Measurements from ENCODE around the gene PPP1R1C.
"Not testable (repeated sequence)": the region's sequence is repeated elsewhere in the genome, so short reads cannot be mapped to it uniquely, and the experiment has no call there.

PPP1R1C gene, protein sequence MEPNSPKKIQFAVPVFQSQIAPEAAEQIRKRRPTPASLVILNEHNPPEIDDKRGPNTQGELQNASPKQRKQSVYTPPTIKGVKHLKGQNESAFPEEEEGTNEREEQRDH

GRCh38 chr2:181985632-181986205 is at the start of gene PPP1R1C:
PPP1R1C (plus strand) TSS chr2:181985853; CDS start chr2:181986111, 258 bp downstream.
- DNase-seq = no peak
- in situ Hi-C loops (cut with HindIII; ENCODE audit: low pct_ligation_motif_present, low pct_unique_long_range_greater_than_20kb, low sequenced_read_pairs) = no loop called here

- in situ Hi-C loops (cut with HindIII; ENCODE audit: low pct_ligation_motif_present, low pct_unique_long_range_greater_than_20kb, low sequenced_read_pairs) = no loop called here
- DNase-seq = peak; percentile 51
Observed at GRCh38 chr2:181937473-181937872, 48.2 kb upstream of the PPP1R1C start.

DNA sequence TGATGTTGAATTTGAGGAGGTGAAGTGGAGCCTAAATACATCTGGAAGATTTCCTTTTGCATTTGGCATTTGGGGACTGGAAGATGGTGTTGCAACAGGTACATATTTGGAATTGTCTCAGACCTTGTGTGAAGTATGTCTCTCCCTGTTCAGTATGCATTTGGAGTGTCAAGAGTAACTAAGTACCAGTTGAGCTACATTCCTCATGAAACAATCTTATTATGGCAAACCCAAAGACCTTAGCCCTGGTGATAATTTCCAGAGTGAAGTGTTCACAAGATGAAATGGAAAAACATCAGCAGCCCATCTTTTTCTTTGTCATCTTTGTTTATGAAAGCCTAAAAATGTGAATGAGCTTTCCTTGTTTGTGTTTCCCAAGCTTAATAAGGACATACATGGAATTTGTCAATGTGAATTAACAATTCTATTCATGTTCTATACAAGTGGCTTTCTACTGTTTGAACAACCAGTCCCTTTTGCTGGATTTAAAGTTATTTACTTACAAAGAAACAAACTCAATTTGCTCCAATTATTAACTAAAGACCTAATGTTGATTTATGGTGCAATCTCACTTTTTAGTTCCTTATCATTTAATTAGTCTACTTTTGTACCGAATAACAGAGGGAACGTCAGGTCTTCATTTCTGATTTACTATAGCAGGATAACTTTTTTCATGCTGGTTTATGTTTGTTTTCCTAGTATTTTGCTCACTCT is 42.1 kb upstream of the PPP1R1C start:
- DNase-seq = no peak
- in situ Hi-C loops (cut with HindIII; ENCODE audit: low pct_ligation_motif_present, low pct_unique_long_range_greater_than_20kb, low sequenced_read_pairs) = no loop called here

- DNase-seq = no peak
- in situ Hi-C loops (cut with HindIII; ENCODE audit: low pct_ligation_motif_present, low pct_unique_long_range_greater_than_20kb, low sequenced_read_pairs) = no loop called here
Observed at GRCh38 chr2:181944164-181944913, 41.3 kb upstream of the PPP1R1C start.

- in situ Hi-C loops (cut with HindIII; ENCODE audit: low pct_ligation_motif_present, low pct_unique_long_range_greater_than_20kb, low sequenced_read_pairs) = no loop called here
- DNase-seq = no peak
Observed at GRCh38 chr2:181944914-181945291, 40.8 kb upstream of the PPP1R1C start.

DNA sequence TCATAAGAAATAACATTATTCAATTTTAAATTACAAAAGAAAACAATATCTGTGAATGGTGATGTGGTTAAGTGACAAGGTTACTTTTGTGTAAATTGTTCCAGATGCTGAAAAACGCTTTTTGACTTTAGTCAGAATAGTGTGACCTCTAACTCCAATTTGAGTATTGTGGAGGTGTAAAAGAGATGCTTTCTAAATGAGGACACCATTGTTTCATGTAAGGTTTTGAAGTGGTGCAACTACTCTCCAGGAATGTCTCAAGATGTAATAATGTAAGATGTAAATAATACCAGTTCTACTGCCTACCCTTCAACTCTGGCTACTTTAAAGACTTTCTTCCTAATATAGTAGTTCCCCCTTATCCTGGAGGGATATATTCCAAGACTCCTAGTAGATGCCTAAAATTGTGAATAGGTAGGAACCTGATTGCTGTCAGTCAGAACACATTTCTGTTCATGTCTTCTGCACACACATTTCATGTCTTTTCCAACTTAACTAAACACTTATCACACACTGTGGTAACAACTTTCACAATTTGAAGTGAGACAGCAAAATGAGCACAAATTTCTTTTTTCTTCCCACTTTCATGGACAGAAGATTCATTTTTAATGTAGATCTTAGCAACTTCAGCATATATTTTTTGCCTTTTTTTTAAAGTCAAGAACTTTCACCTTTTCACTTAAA is 39.1 kb upstream of the PPP1R1C start:
- no peak for DNase-seq

DNA sequence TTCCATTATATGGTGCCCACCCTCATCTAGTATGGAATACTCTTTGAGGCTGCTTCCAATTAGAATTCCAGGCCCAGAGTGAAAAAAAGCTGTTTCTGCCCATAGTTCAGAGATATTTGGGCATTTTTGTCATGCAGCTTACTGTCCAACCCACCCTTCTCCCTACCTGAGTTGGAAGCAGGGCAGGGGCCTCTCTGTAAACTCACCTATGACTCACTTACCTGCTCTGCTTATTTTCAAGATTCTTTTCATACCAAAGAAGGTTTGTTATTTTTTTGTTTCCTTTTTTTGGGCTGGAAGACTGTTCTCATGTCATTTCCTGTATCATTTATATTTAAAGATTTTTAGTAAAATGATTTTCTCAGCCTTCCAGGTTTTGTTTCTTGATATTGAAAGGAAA is 38.4 kb upstream of the PPP1R1C start:
- in situ Hi-C loops (cut with HindIII; ENCODE audit: low pct_ligation_motif_present, low pct_unique_long_range_greater_than_20kb, low sequenced_read_pairs) = no loop called here
- DNase-seq = no peak

More for the DNA sequence above, 39.1 kb upstream of the PPP1R1C start:
- in situ Hi-C loops (cut with HindIII; ENCODE audit: low pct_ligation_motif_present, low pct_unique_long_range_greater_than_20kb, low sequenced_read_pairs) = no loop called here

DNA sequence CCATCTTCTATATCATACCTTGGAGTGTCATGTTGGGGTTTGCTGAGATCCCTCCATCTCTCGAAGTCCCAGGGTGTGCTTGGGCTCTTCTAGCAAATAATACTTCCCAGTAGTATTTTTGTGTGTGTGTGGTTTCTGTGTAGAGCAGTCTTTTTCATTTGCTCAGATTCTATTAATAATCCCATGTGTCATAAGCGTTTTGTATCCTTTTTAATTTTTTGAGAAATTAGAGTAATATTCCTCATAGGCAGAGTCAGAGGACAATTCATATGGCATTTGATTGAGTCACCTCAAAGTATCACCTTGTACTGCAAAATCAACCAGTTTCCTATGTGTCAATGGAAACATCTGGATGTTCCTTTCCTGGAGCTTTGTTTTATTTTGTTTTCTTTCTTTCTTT is 37.4 kb upstream of the PPP1R1C start:
- in situ Hi-C loops (cut with HindIII; ENCODE audit: low pct_ligation_motif_present, low pct_unique_long_range_greater_than_20kb, low sequenced_read_pairs) = no loop called here
- no peak for DNase-seq

- in situ Hi-C loops (cut with HindIII; ENCODE audit: low pct_ligation_motif_present, low pct_unique_long_range_greater_than_20kb, low sequenced_read_pairs) = no loop called here
- DNase-seq = no peak
Observed at GRCh38 chr2:181949047-181949446, 36.6 kb upstream of the PPP1R1C start.

DNA sequence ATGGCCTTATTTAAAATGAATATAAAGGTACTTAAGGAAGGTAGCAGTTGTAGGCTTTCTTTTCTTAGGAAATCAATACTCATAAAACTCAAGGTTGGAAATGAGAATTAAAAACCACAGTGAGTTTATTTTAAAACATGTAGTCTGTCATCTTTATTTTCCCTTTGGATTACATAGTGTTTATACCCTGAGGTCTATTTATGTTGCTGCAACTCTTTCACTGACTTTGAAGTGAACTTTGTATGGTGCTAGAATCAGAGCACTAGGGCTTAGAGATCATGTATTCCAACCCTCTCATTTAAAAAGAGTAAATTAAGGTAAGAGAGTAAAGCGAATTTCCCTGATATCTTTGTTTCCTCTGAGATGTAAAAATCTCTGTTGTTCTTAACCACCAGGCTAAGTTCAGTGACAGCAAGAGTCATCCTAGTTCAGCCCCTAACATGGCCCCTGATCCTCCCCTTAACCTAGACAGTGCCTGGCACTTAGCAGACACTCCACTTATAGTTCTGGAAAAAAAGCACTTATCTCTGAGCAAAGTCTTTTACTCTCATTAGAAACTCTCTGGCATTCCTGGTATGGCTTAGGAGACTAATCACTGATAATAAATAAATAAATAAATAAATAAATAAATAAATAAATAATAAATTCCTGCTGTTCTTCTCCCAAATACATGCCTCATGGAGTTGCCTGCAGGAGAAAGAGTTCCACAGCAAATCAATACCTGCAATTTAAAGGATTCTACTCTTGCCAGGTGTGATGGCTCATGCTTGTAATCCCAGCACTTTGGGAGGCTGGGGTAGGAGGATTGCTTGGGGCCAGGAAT is 33.0 kb upstream of the PPP1R1C start:
- no peak for DNase-seq

GRCh38 chr2:181953881-181954537 is 31.6 kb upstream of the PPP1R1C start:
- DNase-seq = peak; percentile 81
- in situ Hi-C loops (cut with HindIII; ENCODE audit: low pct_ligation_motif_present, low pct_unique_long_range_greater_than_20kb, low sequenced_read_pairs) = no loop called here

More for the DNA sequence above, 33.0 kb upstream of the PPP1R1C start:
- in situ Hi-C loops (cut with HindIII; ENCODE audit: low pct_ligation_motif_present, low pct_unique_long_range_greater_than_20kb, low sequenced_read_pairs) = no loop called here

DNA sequence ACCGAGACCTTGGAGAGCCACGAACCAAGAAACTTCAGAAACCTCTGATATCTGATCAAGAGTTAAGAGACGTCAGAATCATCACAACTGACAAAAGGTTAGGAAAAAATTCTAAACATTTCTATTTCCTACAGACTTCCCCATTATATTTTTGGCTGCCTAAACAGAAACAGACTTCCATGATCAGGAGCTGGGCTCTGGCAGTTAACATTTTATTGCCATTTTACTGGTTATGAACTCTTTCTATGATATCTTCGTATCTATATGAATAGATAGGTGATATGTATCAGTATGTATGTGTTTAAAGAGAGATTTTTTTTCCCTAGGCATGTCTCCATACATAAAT is 31.1 kb upstream of the PPP1R1C start:
- no peak for DNase-seq
- in situ Hi-C loops (cut with HindIII; ENCODE audit: low pct_ligation_motif_present, low pct_unique_long_range_greater_than_20kb, low sequenced_read_pairs) = no loop called here

DNA sequence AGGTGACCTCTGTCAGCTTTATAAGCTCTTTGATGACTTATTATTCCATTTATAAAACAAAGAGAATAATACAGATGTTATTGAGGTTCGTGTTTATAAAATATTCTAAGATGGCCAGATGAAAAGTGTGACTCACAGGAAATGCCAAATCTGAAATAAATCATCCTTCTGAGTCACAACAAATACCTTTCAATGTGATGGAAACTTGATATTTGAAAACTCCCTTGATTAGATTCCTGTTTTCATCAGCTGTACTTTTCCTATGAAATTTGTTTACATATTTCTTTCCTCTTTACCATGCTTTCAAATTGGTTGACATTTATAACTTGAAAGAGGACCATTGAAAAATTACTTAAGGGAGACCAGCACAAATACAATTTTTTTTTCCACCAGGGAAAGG is 30.6 kb upstream of the PPP1R1C start:
- in situ Hi-C loops (cut with HindIII; ENCODE audit: low pct_ligation_motif_present, low pct_unique_long_range_greater_than_20kb, low sequenced_read_pairs) = no loop called here
- peak; percentile 51 for DNase-seq

DNA sequence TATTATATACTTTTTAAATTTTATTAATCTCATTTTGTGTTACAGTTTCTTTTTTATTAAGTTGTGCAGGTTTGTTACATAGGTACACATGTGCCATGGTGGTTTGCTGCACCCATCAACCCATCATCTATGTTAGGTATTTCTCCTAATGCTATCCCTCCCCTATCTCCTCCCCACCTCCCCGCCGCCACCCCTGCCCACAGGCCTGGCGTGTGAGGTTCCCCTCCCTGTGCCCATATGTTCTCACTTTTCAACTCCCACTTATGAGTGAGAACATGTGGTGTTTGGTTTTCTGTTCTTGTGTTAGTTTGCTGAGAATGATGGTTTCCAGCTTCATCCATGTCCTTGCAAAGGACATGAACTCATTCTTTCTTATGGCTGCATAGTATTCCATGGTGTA is 29.8 kb upstream of the PPP1R1C start:
- in situ Hi-C loops (cut with HindIII; ENCODE audit: low pct_ligation_motif_present, low pct_unique_long_range_greater_than_20kb, low sequenced_read_pairs); DNase-seq: not testable (repeated sequence)

DNA sequence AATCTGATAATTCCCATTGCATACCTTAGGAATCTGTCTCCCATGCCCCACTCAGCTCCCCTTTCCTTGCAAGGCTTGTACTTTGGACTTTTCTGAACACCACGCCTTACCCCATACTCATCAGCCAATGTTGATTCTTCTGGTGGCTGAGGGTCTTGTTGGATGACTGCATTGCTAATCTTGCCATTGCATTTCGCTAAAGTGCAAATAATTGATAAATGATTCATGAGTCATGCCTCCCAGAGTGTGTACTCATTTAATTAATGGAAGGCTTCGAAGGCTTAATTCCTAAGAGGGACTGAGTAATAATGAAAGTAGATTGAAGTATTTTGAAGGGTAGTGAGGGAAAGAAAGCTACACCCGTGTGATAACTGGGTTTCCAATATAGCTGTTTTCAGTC is 28.0 kb upstream of the PPP1R1C start:
- in situ Hi-C loops (cut with HindIII; ENCODE audit: low pct_ligation_motif_present, low pct_unique_long_range_greater_than_20kb, low sequenced_read_pairs) = no loop called here
- no peak for DNase-seq

DNA sequence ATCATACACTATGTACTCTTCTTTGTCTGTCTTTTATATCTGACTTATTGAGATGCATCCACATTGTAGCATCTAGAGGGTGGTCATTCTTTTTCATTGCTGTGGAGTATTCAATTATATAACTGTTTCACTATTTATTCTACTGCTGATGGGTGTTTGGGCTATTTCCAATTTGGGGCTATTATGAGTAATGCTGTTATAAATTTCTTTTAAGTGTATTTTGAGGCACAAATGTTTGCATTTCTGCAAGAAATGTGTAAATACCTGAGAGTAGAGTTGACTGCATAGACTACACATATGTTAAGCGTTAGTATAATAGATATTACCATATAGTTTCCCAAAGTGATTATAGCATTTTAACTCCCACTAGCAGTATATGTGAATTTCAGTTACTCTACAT is 26.9 kb upstream of the PPP1R1C start:
- in situ Hi-C loops (cut with HindIII; ENCODE audit: low pct_ligation_motif_present, low pct_unique_long_range_greater_than_20kb, low sequenced_read_pairs) = no loop called here
- DNase-seq = no peak

DNA sequence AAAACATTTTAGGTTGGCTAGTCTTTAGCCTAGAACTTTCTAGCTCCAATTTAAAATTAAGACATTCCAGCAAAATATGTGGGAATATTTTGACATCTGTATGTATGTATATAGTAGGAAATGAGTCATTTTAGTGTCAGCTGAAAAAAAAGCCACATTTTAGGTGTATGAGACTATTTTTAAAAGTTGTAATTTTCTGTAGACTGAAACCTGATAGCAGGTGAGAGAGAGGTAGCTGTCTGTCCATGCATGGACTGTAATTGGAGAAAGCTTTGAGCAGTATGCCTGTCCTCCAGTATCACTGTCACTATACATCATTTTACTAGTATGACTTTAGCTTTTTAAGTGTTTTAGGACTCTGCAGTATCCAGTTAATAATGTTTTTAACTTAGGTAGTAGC is 26.1 kb upstream of the PPP1R1C start:
- in situ Hi-C loops (cut with HindIII; ENCODE audit: low pct_ligation_motif_present, low pct_unique_long_range_greater_than_20kb, low sequenced_read_pairs) = no loop called here

GRCh38 chr2:181961167-181961566 is 24.5 kb upstream of the PPP1R1C start:
- in situ Hi-C loops (cut with HindIII; ENCODE audit: low pct_ligation_motif_present, low pct_unique_long_range_greater_than_20kb, low sequenced_read_pairs); DNase-seq: not testable (repeated sequence)

More for the DNA sequence above, 26.1 kb upstream of the PPP1R1C start:
- no peak for DNase-seq
